SHP77 treated with DMSO at 0.1 percent for 48 hours (cell line): Measurements from ENCODE around the gene ODF4.
"Not testable (repeated sequence)": the region's sequence is repeated elsewhere in the genome, so short reads cannot be mapped to it uniquely, and the experiment has no call there.

ENCODE experiments used
- DNase-seq: peaks from one replicate; lab custom pipeline; 2025; lab: John Stamatoyannopoulos, UW

Gene ODF4

DNA sequence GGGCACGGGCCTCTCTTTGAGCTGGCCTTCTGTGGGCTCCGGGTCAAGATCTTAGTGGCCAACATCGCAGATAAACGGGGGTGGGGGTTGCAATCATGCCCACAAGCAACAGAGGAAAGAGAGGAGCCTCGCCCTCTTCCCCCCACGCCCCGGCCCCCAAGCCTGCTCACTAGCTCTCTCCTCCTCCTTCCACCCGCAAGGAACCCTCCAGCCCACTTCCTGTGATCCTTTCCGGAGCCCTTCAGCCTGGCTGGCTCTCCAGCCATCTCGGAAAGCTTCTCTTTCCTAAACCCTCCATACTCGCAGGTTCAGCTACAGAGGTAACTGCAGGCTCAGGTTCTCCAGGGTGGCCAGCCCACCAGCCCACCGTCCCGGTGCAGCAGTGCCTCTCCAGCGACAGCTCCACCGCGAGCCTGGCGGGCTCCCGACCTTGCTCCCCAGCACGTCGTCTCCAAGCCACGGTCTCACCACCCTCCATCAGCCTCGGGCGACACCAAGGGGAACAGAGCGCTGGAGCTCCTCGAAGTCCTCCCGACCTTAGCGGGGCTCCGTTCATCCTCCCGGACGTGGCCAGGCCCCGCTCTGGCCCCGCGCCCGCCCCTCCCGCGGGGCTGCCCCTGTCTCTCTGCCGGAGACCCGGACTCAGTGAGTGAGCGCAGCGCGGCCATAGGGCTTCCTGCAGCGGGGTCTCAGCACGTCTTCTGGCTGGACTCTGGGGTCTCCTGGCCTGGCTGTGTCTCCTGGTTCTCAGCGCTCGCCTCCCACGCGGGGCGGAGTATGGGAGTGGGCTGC is 12.9 kb upstream of the ODF4 start:
- DNase-seq = no peak

DNA sequence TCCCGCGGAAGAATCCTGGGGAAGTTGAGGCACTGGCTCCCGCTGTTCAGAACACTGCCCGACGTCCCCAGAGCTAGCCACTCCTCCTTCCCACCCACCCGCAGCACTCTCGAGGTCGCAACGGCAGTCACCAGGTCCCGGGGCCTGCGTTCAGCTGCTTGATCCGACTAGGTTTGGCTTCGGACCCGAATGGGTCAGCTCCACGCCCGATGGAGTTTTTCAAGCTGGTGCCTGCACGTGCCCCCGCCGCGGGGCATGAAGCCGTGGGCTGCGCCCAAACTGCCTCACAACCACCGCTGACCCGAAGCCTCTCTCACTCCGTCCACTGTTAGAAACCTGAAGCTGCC is 12.4 kb upstream of the ODF4 start:
- no peak for DNase-seq

DNA sequence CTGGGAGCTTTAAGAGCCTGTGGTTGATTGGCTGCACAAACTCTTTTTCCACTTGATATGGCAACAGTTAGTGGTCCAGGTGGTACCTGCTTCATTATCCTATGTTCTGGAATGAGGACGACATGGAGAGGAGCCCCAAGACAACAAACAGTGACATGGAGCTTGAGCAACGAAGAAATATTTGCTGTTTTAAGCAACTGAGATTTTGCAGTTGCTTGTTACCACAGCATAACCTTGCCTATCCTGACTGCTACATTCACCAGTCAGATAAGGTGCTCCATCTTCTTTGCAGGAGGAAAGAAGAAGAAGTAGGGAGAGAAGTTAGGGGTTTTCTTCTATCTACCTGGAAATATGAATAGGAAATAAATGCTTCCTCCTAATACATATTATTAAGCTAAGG is 7.5 kb upstream of the ODF4 start:
- DNase-seq = no peak

DNA sequence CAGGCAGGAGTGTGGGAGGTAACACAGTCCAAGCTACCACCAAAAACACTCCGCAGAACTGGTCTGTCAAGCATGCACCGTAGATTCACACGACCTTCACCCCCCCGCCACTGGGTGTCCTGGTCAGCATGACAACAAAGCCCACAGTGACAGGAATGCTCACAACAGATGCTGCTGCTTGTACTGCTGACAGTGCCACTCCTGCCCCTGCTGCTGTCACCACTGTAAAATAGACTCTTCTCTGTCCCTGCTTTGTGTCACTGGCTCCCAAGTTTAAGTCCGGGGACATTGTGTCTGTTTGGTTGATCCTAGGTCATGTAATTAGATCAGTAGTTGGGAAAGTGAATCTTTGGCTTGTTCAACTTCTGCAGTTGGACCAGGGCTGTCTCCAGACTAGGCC is 7.0 kb upstream of the ODF4 start:
- no peak for DNase-seq

DNA sequence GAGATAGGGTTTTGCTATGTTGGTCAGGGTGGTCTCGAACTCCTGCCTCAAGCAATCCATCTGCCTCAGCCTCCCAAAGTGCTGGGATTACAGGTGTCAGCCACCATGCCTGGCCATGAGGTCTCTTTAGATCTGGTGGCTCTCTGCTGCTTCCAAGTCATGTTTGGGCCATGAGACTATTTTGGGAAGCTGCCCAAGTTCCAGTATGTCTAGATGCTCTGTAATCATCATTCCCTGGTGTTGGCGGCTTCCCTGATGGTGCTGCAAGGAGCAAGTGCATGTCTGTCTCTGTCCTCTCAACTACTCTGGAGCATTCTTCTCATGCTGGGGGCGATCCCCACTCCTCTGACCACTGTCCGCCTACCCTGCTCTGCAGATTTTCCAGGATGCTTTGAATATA is 6.4 kb upstream of the ODF4 start:
- DNase-seq = no peak

DNA sequence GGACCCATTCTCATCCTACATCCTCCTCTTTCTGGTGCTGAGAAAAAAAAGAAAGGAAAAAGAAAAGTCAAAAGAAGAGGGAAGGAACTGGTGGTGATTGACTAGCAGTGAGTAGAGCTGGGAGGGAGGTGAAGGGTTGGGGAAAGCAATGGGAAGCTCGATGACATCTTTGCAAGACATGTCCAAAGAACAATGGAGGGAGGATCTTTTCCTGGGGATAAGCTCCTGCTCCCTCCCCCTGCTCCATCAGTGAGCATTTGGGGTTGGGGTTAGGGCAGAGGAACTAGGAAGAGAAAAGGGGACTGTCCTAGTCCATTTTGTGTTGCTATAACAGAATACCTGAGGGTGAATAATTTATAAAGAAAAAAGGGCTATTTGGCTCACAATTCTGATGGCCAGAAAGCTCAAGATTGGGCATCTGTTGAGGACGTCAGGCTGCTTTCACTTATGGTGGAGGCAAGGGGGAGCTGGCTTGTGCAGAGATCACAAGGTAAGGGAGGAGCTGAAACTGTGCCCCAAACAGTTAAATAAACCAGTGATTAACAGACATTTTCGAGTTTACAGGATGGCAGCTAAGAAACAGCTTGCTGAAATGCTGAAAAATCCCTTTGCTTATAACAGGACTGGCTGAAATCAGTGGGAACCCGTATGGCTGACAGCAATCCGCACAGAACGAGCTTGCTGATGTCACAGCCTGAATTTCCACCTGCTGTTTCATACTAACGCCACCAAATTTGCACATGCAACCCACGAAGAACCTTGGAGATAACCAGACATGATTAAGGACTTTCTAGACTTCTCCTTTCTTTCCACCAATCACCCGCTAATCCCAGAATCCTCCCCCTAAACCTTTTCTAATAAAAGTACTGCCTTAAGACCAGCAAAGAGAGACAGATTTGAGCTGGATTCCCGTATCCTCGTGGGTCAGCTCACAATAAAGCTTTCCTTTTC is 1.6 kb upstream of the ODF4 start:
- DNase-seq = no peak

DNA sequence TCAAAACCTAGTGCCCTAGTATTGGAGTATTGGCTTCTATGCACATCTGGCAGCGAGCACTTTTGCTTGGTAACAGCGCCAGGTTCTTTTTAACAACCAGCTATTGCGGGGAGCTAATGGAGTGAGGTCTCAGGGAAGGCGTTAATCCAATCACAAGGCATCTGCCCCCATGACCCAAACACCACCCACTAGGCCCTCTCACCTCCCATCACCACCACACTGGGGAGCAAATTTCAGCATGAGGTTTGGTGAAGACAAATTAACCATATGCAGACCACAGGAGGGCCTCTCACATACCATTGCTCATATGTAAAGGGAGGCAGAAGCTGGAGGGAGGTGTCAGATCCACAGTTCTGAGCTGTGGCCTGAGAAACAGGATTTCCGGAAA is 893 bp upstream of the ODF4 start:
- DNase-seq = no peak

DNA sequence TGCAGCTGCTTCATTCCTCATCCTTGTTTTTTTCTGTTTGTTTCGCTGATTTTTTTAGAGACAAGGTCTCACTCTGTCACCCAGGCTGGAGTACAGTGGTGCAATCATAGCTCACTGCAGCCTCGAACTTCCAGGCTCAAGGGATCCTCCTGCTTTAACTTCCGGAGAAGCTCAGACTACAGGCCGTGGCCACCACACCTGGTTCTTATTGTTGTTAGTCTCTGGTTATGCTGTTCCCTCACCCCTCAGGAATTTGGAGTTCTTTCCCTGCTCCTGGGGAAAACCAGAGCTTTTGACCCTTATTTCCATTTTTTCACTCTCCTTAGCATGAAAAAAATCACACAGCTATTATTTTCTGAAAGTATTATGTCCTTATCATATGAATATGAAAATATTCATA is 1.8 kb downstream of the ODF4 start:
- DNase-seq = no peak

DNA sequence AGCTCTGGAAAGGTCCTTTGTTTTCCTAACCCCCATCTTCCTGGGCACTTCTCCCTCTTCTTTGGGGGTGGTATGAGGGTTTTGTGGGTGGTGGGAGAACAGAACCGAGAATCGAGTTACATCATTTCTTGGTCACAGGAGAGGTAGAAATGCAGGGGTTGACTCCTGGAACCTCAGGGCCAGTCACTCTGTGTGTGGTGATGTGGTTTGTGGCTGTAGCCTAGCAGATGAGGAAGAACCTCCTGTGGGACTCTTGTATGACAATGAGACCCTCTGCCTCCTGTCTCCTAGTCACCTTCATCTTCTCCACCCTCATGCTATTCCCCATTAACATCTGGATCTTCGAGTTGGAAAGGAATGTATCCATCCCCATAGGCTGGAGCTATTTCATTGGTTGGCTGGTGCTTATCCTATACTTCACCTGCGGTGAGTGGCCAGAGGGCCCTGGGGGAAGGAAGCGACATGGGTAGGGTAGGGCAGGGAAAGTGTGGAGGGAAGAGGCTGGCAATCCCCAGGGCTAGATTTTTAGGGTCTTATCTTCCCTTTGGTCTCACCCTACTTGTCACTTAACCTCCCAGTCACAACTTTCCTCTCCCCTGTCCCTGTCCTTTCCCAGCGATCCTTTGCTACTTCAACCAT is 5.5 kb downstream of the ODF4 start:
- no peak for DNase-seq

DNA sequence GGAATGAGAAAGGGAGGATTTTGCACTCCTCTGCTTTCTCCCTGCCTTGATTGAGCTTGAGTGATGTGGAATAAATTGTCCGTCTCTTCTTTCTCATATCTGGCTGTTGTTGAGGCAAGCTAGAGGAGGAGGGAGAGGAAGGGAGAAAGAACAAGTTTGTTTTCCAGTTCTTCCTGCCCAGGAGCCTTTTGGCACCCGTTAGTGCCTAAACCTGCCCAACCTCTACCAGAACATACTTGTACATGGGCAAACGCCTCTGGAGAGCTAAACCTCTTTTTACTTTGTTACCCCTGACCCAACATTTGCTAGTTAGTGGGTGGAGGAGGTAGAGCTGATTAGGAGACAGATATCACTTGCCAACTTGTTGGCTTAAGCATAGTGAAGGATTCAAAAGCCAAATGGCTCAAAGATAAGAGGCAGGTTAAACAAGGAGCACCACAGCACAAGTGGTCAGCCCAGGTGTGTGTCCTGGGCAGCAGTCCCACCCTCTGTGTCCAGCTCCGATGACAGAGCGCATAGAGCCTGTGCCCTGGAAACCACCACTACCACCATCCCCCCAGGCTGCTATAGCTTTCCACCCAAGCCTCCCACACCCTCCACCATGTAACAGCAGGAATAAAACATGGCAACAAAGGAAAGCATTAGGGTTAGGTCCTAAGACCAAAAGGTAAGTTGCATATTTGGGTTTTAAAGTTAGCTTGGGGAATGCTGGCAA is 6.5 kb downstream of the ODF4 start:
- DNase-seq = no peak

DNA sequence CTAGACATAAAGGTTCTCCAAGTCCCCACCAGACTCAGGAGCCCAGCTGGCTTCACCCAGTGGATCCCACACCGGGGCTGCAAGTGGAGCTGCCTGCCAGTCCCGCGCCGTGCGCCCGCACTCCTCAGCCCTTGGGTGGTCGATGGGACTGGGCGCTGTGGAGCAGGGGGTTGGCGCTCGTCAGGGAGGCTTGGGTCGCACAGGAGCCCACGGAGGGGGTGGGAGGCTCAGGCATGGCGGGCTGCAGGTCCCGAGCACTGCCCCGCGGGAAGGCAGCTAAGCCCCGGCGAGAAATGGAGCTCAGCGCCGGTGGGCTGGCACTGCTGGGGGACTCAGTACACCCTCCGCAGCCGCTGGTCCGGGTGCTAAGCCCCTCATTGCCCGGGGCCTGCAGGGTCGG is 7.4 kb downstream of the ODF4 start:
- not testable (repeated sequence) for DNase-seq

DNA sequence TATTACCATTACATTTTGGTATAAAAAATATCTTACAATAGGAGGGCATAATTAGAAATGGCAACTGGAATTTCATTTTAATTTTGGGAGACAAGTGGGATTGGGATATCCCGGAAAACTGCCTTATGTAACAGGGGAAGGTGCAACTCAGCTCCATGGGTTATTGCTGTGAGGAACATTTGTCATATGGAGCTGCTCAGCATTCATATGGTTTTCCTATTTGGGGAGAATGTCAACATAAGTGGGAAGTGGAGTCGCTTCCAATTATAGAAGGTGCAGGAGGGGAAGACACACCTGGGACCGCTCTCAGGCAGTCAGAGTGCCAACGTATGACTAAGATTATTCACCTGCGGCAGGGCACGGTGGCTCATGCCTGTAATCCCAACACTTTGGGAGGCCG is 10.7 kb downstream of the ODF4 start:
- no peak for DNase-seq

DNA sequence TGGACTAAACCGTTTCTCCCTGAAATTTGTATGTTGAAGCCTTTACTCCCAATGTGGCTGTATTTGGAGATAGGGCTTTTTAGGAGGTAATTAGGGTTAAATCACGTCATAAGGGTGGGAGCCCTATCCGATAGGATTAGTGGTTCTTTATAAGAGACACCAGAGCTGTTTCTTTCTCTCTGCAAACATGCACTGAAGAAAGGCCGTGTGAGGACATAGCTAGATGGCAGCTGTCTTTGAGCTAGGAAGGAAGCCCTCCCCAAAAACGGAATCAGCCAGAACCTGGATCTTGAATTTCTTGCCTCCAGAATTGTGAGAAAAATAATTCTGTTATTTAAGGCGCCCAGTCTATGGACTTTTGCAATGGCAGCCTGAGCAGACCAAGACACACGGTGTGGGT is 14.1 kb downstream of the ODF4 start:
- no peak for DNase-seq

DNA sequence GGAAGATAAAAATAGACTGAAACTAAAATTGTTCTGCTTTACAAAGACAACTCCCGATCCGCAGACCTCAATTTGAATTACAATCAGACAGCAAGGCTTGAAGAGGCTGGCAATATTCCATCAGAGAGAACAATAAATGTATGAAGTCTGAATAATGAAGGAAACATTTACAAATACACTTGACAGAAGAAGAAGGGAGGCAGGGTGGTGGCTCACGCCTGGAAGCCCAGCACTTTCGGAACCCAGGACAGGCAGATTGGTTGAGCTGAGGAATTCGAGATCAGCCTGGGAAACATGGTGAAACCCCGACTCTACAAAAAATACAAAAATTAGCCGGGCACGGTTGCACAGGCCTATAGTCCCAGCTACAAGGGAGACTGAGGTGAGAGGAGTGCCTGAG is 14.6 kb downstream of the ODF4 start:
- DNase-seq = no peak

DNA sequence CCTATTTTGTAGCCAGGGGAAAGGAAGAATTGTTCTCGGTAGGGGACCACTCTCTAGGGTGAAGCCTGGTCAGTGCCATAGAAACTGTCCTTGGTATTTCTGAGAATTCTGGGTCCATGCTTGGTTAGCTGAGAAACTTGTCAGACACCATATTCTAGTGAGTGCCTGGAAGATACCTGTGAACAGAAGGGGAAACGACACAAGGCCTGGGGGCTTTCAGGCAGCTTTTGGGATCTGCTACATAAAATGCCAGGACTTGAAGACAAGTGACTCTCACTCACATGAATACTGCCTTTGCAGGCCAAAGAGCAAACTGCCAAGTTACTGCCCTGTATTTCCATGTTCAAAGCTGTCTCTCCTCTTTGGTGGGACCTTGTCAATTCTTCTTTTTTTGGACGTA is 18.3 kb downstream of the ODF4 start:
- no peak for DNase-seq

DNA sequence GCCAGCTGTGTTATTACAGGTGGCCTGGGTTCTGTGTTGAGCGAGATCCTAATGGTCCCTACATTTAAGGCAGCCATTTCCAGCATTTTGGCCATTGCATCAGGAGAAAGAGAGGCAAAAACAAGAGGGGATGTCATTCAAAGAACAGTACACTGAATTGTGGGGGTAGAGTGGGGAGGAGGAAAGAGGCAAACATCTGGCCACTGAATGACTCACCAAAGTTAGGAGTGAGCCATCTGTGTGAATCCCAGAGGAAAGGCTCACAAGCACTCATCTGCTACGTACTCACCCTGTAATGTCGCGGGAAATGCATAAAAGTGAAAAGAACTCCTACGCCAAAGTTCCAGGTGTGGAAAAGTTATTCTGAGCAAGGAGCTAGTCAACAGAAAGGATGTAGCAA is 20.1 kb downstream of the ODF4 start:
- DNase-seq = peak; percentile 51

DNA sequence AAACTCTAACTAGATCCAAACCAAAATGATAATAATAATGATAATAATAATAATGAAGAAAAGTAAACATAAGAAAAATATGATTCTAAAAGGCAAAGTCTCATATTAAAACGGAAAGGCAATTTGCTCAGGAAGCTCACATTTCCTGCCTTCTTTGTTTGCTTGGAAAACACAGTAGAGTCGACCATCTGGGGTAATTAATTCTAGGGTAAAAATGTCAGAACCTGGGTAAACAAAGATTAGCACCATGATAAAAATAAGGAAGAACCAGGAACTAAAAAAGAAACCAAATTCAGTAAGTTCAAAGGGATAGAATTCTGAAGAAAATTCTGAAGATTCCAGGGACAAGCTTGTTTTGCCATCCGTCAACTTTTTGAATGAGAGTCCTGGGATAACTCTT is 20.6 kb downstream of the ODF4 start:
- DNase-seq = no peak

DNA sequence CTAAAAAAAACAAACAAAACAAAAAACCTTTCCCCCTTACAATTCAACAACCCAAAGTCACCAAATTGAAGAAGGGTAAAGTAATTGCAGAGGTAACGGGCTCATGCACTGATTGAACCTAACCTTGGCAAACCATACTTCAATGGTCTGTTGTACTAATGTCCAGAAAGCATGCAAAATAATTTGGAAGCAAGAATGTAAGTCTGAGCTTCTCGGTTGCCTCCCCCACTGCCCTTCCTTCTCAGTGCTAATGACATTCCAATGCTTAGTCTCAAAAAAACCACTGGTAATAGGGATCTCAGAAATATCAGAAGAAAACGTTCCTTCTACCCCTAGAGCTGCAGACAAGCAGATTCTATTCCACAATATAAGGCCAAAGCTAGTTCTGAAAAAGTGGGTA is 21.1 kb downstream of the ODF4 start:
- no peak for DNase-seq

DNA sequence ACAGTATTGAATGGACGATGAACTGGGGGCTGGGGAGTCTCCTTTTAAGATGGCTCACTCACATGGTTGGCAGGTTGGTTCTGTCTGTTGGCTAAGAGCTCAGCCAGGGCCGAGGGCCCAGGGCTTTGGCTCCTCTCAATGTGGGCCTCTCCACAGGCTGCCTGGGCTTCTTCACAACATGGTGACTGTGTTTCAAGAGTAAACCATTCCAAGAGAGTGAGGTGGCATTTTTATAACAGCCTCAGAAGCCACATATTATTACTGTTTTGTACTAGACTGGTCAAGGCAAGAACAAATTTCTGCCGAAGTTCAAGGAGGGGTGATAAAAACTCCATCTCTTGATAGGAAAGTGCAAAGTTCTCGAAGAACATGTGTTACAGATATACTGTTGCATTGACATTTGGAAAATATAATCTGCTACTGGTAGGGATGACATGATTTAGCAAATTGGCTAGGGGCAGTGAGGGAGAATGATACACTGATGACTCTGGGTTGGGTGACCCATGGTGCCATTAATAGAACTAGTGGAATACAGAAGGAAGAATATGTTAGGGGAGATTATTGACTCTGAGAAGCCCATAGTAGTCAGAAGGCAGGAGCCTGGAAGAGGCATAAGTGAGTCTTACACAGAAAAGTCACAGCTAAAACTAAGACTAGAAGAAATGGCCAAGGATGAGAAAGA is 23.2 kb downstream of the ODF4 start:
- no peak for DNase-seq

DNA sequence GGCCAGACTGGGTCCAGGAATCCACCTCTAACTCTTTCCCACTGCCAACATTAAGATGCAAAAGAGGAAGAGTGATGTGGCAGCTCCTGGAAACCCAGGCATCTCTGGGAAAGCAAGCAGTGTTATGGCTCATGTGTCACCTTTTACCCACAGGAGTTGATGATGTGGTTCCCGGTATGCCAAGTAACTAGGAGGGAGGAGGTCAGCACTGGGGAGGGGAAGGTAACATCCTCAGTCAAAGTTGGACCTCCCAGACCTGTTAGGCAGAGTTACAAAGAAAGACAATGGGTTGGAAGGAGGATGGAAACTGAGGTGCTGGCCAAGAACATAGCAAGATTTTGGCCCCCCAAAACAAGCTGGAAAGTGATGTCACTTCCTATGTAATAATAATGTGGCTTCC is 25.5 kb downstream of the ODF4 start:
- DNase-seq = no peak

DNA sequence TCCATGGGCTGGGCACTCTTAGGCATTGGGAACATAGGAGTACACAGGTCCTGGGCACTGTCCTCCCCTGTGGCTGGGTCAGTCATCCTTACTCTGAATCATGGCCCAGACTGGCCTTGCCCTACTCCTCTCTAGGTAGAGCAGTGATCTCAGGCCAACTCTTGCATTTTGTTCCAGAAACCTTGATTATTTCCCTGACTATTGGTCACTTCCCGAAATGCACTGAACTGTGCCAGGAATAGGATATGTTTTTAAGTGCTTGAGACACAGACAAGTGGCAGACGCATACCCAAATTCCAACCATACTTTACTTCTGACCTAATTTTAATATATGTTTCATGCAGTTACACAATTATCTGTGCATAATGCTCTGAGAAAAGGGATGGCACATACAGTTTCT is 26.6 kb downstream of the ODF4 start:
- DNase-seq = no peak

DNA sequence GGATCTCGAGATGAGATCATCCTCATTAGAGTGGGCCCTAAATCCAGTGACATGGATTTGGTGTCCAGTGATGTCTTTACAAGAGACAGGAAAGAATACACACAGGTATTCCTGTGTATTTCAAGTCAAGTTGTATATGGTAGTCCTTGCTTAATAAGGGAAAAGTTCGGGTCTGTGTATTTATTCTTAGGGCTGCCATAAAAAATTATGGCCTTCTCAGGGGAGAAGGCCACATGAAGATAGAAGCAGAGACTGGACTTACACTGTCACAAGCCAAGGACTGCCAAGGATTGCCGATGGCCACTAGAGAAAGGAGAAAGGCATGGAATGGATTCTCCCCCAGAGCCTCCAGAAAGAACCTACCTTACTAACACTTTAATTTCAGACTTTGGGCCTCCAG is 28.6 kb downstream of the ODF4 start:
- DNase-seq = no peak
